ENCODE measurements around the gene MYO18B. TPM values are rescaled to one million over a fixed set of nuclear protein-coding genes. Genes with fewer than 3 reads are reported as not detected.

The MYO18B gene
- total RNA-seq, 2 experiments from 2014 or later, result 1.2 TPM

DNA sequence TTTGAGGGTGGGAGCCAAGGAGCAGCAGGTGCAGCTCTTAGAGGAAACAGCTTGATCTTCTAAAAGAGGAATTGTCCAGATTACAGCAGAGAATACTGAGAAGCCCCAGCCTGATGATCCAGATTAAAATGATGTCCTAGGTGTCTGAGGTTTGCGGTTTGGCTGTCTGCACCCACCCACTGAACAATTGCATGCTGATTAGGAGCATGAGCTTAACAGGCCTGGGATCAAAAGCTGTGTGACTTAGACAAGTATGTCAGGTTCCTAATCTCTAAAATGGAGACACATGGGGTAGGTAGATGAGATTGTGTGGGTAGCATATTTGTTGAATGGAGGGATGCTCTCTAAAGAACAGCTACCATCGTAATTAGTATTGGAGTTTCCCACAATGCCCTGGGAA is 260.5 kb downstream of the MYO18B start:
- ATAC-seq, result no peak

DNA sequence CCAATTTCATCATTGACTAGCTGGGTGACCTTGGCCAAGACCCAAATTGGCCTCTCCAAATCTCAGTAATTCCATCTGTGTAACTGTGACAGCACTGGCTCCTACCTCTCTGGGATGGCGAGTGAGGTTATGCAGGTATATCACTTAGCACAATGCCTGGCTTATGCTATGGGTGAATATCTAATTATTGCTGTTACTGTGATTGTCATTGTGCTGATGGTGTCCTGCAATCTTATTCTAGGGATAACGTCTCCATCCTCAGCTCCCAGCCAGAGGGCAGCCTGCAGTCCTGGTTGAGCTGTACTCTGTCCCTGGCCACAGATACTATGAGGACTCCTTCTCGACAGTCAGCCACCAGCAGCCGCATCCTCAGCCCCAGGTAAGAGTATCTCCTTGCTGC is 262.5 kb downstream of the MYO18B start:
- H3K36me3 Mint-ChIP-seq (ENCODE audit: low read depth), result no peaks in the 10 kb centered on the region
- no peaks in the 10 kb centered on the region for H3K4me1 Mint-ChIP-seq (ENCODE audit: low read depth)
- ChIA-PET CTCF (no interaction called here), POLR2A (no interaction called here)
- H3K27me3 Mint-ChIP-seq (ENCODE audit: low read depth), result peaks cover 6% of the 10 kb centered on the region
- no peak overlapping the region for H3K4me3 Mint-ChIP-seq
- H3K9me3 Mint-ChIP-seq (ENCODE audit: insufficient read depth), result no peaks in the 10 kb centered on the region
- no peak for DNase-seq
- no peak for ATAC-seq
- no peak overlapping the region for H3K27ac Mint-ChIP-seq

More for the DNA sequence above, 260.5 kb downstream of the MYO18B start:
- Mint-ChIP-seq H3K27ac (no peak overlapping the region), H3K4me1 (ENCODE audit: low read depth) (no peaks in the 10 kb centered on the region), H3K36me3 (ENCODE audit: low read depth) (no peaks in the 10 kb centered on the region), H3K4me3 (no peak overlapping the region), H3K9me3 (ENCODE audit: insufficient read depth) (no peaks in the 10 kb centered on the region), H3K27me3 (ENCODE audit: low read depth) (no peaks in the 10 kb centered on the region)
- no peak for DNase-seq
- POLR2A ChIA-PET, result no interaction called here
- CTCF ChIA-PET, result interaction anchor here (0.6 kb wide), 1 partner anchor 719 kb away, joined by 3 read pairs; no protein-coding TSS in a partner anchor

DNA sequence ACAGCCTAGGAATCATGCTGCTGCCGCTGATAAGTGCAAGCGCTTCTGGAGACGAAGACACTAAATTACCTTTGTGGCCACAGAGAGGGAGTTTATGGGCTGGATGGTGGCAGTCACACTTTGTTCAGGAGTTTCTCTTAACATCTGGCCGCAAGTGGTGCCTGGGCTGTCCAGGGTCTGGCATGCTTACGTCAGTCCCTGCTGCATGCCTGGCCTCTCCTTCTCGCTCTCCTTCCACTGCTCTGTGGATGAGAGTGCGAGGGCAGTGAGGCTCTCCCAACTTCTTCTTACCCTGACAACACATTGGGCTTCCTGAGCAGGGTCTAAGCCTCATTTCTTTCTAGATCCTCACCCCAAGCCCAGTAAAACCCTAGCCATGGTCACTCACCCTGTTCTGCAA is 266.6 kb downstream of the MYO18B start:
- H3K4me3 Mint-ChIP-seq, result no peak overlapping the region
- ATAC-seq (no peak), DNase-seq (no peak)
- H3K27ac Mint-ChIP-seq, result no peak overlapping the region
- ChIA-PET POLR2A (no interaction called here), CTCF (no interaction called here)
- H3K4me1 Mint-ChIP-seq (ENCODE audit: low read depth), result no peaks in the 10 kb centered on the region
- no peaks in the 10 kb centered on the region for H3K36me3 Mint-ChIP-seq (ENCODE audit: low read depth)
- no peaks in the 10 kb centered on the region for H3K9me3 Mint-ChIP-seq (ENCODE audit: insufficient read depth)
- peaks cover 6% of the 10 kb centered on the region for H3K27me3 Mint-ChIP-seq (ENCODE audit: low read depth)

DNA sequence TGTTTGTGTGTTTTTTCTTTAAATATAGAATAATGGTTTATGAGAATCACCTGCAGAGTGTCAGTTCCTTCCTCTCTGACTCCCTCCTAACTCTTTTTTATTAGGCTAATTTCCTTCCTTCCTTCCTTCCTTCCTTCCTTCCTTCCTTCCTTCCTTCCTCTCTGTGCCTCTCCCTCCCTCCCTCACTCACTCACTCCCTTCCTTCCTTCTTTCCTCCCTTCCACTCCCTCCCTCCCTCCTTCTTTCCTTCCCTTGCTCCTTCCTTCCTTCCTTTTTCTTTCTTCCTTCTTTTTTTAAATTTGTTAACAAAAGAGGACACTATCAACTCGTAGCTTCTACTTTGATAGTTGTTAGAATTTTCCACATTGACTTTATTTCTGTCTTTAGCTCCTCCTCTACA is 274.9 kb downstream of the MYO18B start:
- ChIA-PET CTCF (no interaction called here), POLR2A (no interaction called here)
- no peaks in the 10 kb centered on the region for H3K36me3 Mint-ChIP-seq (ENCODE audit: low read depth)
- DNase-seq, result no peak
- no peak for ATAC-seq
- no peaks in the 10 kb centered on the region for H3K4me1 Mint-ChIP-seq (ENCODE audit: low read depth)
- H3K27ac Mint-ChIP-seq, result no peak overlapping the region
- no peaks in the 10 kb centered on the region for H3K9me3 Mint-ChIP-seq (ENCODE audit: insufficient read depth)
- H3K4me3 Mint-ChIP-seq, result no peak overlapping the region
- no peaks in the 10 kb centered on the region for H3K27me3 Mint-ChIP-seq (ENCODE audit: low read depth)

DNA sequence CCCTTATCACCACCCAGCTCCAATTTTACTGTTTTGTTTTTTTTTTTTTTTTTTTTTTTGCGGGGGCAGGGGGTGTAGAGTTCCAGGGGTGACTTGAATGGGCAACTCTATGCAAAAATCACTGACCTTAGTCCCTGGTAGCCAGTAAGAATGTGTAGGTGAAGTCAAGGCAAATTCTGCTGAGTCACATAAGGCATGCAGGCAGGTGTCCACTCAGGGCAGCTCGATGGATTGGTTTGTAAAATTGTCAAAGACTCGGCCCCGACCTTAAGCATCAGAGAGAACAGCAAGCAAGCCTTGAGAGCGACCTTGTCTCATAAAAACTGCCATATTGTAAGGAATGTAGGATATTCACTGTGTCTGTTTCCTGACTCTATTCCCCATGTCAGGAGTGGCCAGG is 275.9 kb downstream of the MYO18B start:
- Mint-ChIP-seq H3K27ac (no peak overlapping the region), H3K27me3 (ENCODE audit: low read depth) (no peaks in the 10 kb centered on the region), H3K36me3 (ENCODE audit: low read depth) (no peaks in the 10 kb centered on the region), H3K4me1 (ENCODE audit: low read depth) (no peaks in the 10 kb centered on the region), H3K4me3 (no peak overlapping the region), H3K9me3 (ENCODE audit: insufficient read depth) (no peaks in the 10 kb centered on the region)
- DNase-seq, result no peak
- ChIA-PET POLR2A (no interaction called here), CTCF (no interaction called here)
- ATAC-seq, result no peak

DNA sequence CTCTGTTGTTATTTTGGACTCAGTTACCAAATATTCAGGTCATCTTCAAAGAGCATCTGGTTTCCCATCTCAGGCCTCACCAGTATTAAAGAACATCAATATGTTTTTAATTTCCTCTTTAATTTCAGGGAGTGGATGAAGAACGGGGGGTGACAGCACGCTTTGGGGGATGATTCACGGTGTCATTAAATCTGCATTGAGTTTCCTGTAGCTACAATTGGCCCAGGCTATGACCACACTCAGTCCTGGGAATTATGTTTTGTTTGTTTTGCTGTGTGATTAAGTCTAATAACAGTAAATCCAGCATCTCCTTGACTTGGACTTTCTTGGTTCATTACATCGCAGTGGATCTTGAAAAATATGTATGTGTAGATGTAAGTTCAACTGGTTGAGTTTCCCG is 277.6 kb downstream of the MYO18B start:
- no peaks in the 10 kb centered on the region for H3K9me3 Mint-ChIP-seq (ENCODE audit: insufficient read depth)
- H3K4me1 Mint-ChIP-seq (ENCODE audit: low read depth), result no peaks in the 10 kb centered on the region
- no peaks in the 10 kb centered on the region for H3K36me3 Mint-ChIP-seq (ENCODE audit: low read depth)
- ChIA-PET CTCF (no interaction called here), POLR2A (no interaction called here)
- H3K4me3 Mint-ChIP-seq, result no peak overlapping the region
- no peak overlapping the region for H3K27ac Mint-ChIP-seq
- no peak for ATAC-seq
- no peaks in the 10 kb centered on the region for H3K27me3 Mint-ChIP-seq (ENCODE audit: low read depth)
- no peak for DNase-seq

DNA sequence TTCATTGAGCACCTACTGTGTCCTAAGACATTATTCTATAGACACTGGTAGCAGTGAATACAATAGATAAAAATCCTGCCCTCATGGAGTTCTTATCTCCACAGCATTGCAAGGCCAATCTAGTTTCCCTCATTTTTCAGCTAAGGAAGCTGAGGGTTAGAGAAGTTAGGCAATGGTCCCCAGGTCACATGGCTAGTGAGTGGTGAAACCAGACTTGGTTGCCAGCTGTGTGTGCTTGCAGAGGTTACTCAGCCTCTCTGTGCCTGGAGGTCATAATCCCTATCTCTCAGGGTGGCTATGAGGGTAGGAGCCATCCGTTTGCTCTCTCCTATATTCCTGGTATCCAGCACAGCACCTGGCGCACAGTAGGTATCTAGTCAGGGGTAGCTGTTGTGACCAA is 279.5 kb downstream of the MYO18B start:
- ATAC-seq (no peak), DNase-seq (no peak)
- CTCF ChIA-PET, result no interaction called here
- no peaks in the 10 kb centered on the region for H3K27me3 Mint-ChIP-seq (ENCODE audit: low read depth)
- H3K4me1 Mint-ChIP-seq (ENCODE audit: low read depth), result no peaks in the 10 kb centered on the region
- H3K4me3 Mint-ChIP-seq, result no peak overlapping the region
- no peaks in the 10 kb centered on the region for H3K9me3 Mint-ChIP-seq (ENCODE audit: insufficient read depth)
- H3K36me3 Mint-ChIP-seq (ENCODE audit: low read depth), result no peaks in the 10 kb centered on the region
- POLR2A ChIA-PET, result no interaction called here
- H3K27ac Mint-ChIP-seq, result no peak overlapping the region

DNA sequence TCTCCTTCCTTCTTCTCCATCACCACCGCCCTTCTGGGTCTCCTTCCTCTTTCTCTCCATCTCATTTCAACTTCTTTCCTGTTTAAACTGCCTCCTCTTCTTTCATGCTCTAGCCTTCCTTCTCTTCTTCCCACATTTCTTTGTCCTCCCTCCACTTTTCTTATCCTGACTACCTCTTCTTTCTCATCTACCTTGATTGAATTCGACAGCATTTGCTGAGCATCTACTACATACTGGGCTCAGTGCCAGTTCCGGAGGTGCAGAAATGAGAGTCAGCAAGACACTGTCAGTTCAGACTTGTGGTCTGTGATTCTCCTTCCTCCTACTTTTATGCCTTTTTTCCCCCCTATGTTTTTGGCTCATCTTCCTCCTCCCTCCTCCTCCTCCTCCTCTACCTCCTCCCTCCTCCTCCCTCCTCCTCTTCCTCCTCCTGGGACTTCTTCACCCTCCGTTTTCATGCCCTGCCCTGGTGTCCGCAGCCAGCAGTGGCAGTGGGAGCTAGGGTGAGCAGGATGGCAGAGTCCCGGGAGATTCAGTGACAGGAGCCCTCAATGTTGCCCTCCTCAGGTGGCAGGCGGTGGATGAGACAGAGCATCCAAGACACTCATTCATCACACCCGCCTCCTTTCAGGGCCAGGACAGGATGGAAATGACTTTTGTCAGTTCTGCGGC is 281.3 kb downstream of the MYO18B start:
- ChIA-PET CTCF (no interaction called here), POLR2A (no interaction called here)
- H3K4me1 Mint-ChIP-seq (ENCODE audit: low read depth), result no peaks in the 10 kb centered on the region

DNA sequence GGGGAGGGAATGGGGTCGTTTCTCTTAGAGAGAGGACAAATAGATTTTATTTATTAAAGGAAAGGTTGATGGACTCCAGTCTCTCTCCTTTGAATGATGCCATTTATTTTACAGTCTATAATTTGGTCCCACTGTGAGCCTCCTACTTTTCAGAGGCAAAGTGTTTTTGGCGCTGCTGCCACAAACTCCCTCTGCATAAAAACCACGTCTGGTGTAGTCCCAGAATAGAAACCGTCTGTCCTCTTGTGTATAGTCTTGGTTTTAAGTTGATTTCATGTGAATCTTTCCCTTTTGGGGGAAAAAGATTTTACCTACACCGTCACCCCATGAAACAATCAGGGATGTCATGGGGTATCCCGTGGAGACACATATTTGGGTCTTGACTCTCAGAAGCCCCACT is 283.6 kb downstream of the MYO18B start:
- no peak for ATAC-seq

More for the DNA sequence above, 281.3 kb downstream of the MYO18B start:
- Mint-ChIP-seq H3K27me3 (ENCODE audit: low read depth) (no peaks in the 10 kb centered on the region), H3K4me3 (no peak overlapping the region), H3K9me3 (ENCODE audit: insufficient read depth) (no peaks in the 10 kb centered on the region), H3K27ac (no peak overlapping the region), H3K36me3 (ENCODE audit: low read depth) (no peaks in the 10 kb centered on the region)
- DNase-seq, result no peak
- ATAC-seq, result no peak

DNA sequence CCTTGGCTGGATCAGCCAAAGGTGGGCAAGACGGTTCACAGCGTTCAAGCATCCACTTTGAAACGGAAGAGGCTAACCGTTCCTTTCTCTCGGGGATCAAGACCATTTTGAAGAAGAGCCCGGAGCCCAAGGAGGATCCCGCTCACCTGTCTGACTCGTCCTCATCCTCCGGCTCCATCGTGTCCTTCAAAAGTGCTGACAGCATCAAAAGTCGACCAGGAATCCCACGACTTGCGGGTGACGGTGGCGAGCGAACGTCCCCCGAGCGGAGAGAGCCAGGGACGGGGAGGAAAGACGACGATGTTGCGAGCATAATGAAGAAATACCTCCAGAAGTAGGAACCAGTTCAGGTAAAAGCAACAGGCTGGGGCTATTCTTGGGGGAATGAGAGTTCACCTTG is 285.4 kb downstream of the MYO18B start:
- ChIA-PET POLR2A (no interaction called here), CTCF (no interaction called here)
- Mint-ChIP-seq H3K4me3 (no peak overlapping the region), H3K27ac (no peak overlapping the region), H3K36me3 (ENCODE audit: low read depth) (no peaks in the 10 kb centered on the region), H3K27me3 (ENCODE audit: low read depth) (no peaks in the 10 kb centered on the region), H3K9me3 (ENCODE audit: insufficient read depth) (no peaks in the 10 kb centered on the region), H3K4me1 (ENCODE audit: low read depth) (no peaks in the 10 kb centered on the region)
- ATAC-seq (no peak), DNase-seq (no peak)

More for the DNA sequence above, 283.6 kb downstream of the MYO18B start:
- Mint-ChIP-seq H3K4me1 (ENCODE audit: low read depth) (no peaks in the 10 kb centered on the region), H3K27me3 (ENCODE audit: low read depth) (no peaks in the 10 kb centered on the region), H3K4me3 (no peak overlapping the region), H3K9me3 (ENCODE audit: insufficient read depth) (no peaks in the 10 kb centered on the region), H3K36me3 (ENCODE audit: low read depth) (no peaks in the 10 kb centered on the region), H3K27ac (no peak overlapping the region)
- ChIA-PET CTCF (no interaction called here), POLR2A (no interaction called here)
- DNase-seq, result no peak

DNA sequence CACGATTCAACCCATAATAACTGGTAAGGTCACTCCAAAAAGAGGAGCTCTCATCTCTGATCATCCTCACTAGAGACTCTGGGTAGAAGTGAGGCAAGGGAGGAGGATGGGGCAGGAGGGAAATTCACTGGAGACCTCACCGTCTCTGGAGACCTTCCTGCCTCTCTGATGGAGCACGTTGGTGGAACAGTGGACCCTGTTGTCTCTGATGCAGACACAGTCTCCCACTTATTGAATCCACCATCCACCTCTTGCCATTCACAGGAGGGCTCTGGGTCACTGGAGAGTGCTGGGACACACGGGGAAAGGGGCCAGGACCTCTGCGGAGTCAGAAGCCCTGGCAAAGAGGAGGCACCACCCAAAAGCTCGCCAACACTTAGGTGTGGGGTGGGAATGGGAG is 289.7 kb downstream of the MYO18B start:
- Mint-ChIP-seq H3K4me1 (ENCODE audit: low read depth) (no peaks in the 10 kb centered on the region), H3K36me3 (ENCODE audit: low read depth) (no peaks in the 10 kb centered on the region), H3K4me3 (no peak overlapping the region), H3K9me3 (ENCODE audit: insufficient read depth) (no peaks in the 10 kb centered on the region), H3K27me3 (ENCODE audit: low read depth) (no peaks in the 10 kb centered on the region), H3K27ac (no peak overlapping the region)
- no peak for ATAC-seq
- POLR2A ChIA-PET, result interaction anchor here (0.6 kb wide), 1 partner anchor 62 kb away, joined by 3 read pairs; no protein-coding TSS in a partner anchor
- no peak for DNase-seq
- CTCF ChIA-PET, result no interaction called here

DNA sequence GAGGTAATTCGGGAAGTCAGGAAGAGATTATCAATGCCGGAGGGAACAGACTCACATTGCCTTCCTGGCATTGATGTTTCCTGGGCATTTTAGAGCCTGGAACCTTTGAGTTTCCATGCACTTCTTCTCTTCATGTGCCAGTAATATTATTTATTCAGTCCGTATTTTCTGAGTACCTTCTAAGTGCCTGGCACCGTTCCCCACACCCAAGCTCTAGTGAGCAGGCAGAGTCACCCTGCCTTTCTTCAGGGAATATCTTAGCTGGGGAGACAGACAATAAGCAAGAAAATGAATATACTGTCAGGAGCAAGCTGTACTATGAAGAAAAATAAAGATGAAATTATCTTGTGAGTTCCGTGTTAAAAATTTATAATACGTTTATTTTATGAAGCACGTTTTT is 291.1 kb downstream of the MYO18B start:
- no peak overlapping the region for H3K27ac Mint-ChIP-seq
- H3K4me1 Mint-ChIP-seq (ENCODE audit: low read depth), result no peaks in the 10 kb centered on the region
- H3K27me3 Mint-ChIP-seq (ENCODE audit: low read depth), result no peaks in the 10 kb centered on the region
- H3K9me3 Mint-ChIP-seq (ENCODE audit: insufficient read depth), result no peaks in the 10 kb centered on the region
- POLR2A ChIA-PET, result no interaction called here
- DNase-seq (no peak), ATAC-seq (no peak)
- H3K4me3 Mint-ChIP-seq, result no peak overlapping the region
- CTCF ChIA-PET, result no interaction called here
- H3K36me3 Mint-ChIP-seq (ENCODE audit: low read depth), result no peaks in the 10 kb centered on the region

DNA sequence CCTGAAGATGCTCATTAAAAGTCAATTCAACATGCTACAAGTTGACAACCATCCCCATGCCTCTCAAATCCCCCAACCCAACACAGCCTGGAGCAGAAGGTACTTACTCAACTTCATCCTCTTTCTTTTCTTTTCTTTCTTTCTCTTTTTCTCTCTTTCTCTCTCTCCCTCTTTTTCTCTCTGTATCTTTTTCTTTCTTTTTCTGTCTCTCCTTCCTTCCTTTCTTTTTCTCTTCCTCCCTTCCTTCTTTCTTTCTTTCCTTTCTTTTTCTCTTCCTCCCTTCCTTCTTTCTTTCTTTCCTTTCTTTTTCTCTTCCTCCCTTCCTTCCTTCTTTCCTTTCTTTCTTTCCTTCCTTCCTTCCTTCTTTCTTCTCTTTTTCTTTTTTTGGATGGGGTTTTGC is 291.6 kb downstream of the MYO18B start:
- Mint-ChIP-seq H3K27ac (no peak overlapping the region), H3K9me3 (ENCODE audit: insufficient read depth) (no peaks in the 10 kb centered on the region), H3K4me1 (ENCODE audit: low read depth) (no peaks in the 10 kb centered on the region), H3K27me3 (ENCODE audit: low read depth) (no peaks in the 10 kb centered on the region), H3K4me3 (no peak overlapping the region), H3K36me3 (ENCODE audit: low read depth) (no peaks in the 10 kb centered on the region)
- DNase-seq (no peak), ATAC-seq (no peak)
- POLR2A ChIA-PET, result no interaction called here
- CTCF ChIA-PET, result no interaction called here
